Anterior cingulate cortex (tissue), 58 donors: ENCODE results near the gene RPL36AL.
"Not testable (repeated sequence)": the region's sequence is repeated elsewhere in the genome, so short reads cannot be mapped to it uniquely, and the experiment has no call there.

ENCODE experiments used
- DNase-seq, 58 donors: peaks; one replicate each; lab custom pipeline; 2025; lab: John Stamatoyannopoulos, UW

RPL36AL gene

DNA sequence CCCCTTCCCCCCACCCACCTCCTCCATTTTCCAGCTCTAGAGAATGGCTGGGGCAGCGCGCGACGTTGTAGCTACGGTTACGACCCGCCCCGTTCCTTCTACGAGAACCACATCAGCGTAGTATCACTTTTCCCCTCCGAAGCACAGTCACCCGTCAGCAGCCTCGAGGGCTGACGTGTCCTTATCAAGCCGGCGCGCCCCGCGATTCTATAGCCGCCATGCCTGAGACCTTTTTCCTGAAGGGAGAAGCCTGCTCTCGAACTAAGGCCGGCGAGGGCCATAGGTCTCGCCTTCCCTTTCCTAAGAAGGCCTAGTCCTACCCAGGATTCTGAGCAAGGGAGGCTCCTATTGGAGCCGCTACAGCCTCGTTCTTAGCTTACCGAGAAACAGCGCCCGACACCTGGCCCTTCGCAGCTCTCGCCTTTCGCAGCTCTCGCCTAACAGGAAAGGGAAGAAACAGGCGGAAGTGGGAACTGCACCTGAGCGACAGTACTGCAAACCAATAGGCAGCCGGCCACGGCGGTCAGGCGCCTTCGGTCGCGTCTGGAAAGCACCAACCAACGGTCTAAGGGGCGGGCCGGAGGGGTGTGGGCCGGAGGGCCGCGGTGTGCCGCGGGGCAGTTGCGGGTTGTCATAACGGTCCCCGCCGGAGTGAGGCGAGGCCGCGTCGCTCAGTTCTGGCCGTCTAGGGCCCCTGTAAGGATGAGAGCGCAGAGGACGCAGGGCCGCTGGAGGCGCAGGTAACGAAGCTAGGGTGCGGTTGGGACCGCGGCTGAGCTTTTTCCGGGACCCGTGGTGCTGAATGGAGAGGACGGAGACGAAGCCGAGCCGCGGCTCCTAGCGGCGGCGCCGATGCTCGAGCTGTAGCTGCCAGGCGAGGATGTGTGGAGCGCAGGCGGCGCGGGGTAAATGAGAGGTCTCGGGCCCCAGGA is at the start of gene RPL36AL, which contains the start of gene MGAT2:
RPL36AL (minus strand) TSS at position 445 of the 932 bp plus-strand sequence. CDS start 1,522 bp downstream, outside the sequence.
MGAT2 (plus strand) TSS at position 618 of the 932 bp plus-strand sequence. CDS start 470 bp downstream, outside the sequence.
- peak; percentile 79 to 99 (median 96) for DNase-seq

DNA sequence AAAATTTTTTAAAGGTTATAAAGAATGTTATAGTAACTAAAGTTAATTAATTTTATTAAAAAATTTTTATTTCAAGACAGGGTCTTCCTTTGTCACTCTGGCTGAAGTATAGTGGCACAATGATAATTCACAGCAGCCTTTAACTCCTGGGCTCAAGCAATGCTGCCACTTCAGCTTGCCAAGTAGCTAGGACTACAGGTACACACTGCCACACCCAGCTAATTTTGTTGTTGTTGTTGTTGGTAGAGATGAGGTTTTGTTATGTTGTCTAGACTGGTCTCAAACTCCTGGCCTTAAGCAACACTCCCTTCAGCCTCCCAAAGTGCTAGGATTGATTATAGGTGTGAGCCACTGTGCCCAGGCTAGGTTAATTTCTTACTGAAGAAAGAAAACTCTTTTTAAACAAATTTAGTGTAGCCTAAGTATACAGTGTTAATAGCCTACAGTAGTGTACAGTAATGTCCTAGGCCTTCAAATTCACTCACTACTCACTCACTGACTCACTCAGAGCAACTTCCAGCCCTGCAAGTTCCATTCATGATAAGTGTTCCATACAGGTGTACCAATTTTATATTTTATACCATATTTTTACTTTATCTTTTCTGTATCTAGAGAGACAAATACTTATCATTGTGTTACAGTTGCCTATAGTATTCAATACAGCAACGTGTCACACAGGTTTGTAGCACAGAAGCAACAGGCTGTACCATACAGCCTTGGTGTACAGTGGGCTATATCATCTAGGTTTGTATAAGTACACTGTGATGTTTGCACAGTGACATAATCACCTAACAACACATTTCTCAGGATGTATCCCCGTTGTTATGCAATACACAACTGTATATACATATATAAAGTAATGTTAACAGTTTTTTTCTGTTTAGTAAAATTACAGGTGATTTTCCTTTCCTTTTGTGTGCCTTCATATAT is 39.4 kb upstream of the RPL36AL start:
- no peak for DNase-seq

DNA sequence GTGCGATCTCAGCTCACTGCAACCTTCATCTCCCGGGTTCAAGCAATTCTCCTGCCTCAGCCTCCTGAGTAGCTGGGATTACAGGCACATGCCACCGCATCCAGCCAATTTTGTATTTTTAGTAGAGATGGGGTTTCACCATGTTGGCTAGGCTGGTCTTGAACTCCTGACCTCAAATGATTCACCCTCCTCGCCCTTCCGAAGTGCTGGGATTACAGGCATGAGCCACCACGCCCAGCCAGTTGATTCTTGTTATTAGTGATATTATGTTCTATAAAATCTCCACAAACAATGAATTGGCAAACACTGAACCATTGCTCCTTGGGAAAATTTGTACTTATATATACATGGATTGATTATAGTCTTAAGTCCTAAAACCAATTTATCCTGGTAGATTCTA is 37.1 kb upstream of the RPL36AL start:
- not testable (repeated sequence) for DNase-seq

DNA sequence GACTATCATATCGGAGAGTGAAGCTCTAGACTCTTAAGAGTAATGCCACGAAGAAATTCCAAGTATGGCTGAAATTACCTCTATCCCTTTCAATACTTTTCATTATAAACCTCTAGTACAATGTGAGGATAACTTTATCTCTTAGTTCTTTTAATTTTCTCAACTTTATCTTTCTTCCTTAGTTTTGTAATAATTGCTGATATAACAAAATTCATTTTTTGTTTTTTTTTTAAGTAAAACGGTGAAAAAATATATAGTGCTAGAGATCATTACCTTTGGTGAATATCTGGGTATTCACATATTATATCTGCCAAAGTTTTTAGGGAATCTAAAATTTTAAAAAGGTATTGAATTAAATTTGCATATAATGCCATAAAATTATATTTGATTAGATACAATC is 34.1 kb upstream of the RPL36AL start:
- no peak for DNase-seq

DNA sequence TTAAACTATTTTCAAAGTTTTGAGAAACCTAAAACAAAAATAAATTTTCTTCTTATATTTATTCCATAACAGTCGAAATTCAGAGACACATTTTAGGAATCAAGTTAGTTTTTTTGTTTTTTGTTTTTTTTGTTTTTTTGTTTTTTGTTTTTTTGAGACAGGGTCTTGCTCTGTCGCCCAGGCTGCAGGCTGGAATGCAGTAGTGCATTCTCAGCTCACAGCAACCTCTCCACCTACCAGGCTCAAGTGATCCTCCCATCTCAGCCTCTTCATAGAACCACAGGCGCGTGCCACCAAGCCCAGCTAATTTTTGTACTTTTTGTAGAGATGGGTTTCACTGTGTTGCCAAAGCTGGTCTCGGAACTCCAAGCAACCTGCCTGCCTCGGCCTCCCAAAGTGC is 33.1 kb upstream of the RPL36AL start:
- DNase-seq, result no peak

DNA sequence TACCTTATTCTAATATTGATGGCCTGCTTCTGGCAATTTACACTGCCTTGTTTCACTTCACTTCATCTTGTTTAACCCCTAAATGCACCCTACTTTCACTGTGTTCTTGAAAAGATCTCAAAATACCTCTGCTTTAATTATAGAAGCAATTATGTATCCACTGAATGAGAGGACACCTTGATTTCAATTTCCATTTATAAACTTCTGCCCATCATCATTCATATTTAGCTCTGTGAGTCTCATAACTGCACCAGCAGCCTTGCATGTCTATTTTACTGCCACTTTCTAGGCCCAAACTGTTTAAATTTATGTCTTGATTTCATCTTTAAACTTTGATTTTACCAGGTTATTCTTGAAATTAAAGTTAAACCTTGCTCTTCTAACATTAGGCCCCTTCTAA is 21.7 kb upstream of the RPL36AL start:
- no peak for DNase-seq

DNA sequence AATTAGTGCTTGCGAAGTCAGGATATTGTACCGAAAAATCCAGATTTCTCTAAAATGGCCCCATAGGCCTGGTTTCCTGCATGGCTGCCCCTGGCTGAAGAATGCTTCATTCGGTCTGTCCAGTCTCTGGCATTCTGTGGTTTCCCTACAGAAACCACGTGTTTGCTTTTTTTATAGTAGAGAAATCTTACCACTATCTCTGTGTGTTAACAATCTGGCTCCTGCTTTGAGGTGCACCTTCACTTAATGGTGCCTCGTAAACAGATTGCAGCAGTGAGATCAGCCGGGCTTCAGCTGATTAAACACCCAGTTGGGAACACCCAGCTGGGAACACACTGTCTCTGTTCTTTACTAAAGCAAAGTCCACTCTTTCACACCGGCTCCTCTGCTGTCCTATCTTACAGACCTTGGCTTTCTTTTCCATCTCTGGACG is 21.3 kb upstream of the RPL36AL start:
- peak in 7 of 58 donors; percentile 5 to 32 (median 12) for DNase-seq

DNA sequence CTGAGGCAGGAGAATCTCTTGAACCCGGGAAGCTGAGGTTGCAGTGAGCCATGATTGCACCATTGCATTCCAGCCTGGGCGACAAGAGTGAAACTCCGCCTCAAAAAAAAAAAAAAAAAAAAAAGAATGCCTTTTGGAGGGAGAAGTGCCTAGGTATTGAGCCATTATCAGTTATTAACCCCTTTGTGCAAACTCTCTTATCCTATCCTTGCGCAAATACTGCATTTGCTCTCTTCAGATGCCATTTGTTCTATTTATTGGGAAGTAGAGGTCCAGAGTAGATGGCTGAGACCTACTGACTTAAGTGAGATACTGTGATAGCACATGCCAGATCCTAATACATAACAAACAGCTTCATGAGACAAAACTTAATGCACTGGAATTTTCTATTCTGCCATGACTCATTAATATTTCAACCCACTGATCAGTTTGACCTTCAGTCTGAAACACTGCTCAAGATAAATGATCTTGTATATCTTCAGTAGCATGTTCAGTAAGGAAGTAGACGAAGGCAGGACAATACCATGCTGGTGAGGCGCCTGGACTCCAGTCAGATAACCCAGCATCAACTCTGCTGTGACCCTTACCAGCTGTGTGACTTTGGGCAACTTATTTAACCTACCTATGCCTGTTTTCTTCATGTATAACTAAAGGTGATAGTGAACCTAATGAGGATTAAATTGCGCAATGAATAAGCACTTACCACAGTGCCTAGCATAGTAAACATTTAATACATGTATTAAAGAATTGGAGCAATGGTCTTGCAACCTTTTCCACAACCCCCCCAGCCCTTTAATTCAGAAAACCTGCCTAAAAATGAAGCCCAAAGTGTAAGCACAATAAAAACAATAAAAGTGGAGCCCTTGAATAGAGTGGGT is 20.4 kb upstream of the RPL36AL start:
- no peak for DNase-seq

DNA sequence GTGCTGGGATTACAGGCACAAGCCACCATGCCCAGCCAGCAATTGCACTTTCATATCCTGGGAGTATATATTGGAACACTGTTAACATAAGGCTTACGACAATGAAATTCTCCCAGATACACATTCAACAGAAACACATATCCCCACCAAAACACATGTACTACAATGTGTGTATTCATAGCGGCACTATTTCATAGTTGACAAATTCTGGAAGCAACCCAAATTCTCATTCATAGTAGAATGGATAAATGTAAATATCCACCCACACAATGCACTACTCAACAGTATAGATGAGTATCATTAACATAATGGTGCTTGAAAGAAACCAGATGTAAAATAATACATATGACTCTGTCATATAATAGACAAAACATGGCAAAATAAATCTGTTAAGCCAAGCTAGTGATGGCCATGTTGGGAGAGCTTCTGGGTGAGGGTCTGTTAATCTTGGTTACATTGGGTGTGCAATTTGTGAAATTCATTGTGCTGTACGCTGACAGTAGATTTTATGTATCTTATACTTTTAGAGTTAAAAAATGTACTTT is 17.2 kb upstream of the RPL36AL start:
- DNase-seq, result no peak

DNA sequence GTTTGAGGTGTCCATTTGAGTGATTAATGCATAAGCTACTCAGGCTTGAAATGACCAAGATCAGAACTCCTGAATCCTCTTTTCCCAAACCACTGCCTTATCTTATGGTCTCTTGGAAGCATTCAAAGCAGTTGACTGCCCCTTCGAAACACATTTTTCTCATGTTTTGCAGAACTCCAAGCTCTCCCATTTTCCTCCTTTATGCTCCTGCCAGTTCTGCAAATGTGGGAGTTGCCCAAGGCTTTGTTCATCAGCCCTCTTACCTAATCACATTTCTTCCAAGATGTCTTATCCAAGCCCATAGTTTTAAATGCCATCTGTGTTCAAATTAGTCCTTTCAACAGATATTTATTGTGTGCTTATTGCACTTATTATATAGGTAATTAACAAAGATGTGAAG is 16.4 kb upstream of the RPL36AL start:
- DNase-seq, result no peak

DNA sequence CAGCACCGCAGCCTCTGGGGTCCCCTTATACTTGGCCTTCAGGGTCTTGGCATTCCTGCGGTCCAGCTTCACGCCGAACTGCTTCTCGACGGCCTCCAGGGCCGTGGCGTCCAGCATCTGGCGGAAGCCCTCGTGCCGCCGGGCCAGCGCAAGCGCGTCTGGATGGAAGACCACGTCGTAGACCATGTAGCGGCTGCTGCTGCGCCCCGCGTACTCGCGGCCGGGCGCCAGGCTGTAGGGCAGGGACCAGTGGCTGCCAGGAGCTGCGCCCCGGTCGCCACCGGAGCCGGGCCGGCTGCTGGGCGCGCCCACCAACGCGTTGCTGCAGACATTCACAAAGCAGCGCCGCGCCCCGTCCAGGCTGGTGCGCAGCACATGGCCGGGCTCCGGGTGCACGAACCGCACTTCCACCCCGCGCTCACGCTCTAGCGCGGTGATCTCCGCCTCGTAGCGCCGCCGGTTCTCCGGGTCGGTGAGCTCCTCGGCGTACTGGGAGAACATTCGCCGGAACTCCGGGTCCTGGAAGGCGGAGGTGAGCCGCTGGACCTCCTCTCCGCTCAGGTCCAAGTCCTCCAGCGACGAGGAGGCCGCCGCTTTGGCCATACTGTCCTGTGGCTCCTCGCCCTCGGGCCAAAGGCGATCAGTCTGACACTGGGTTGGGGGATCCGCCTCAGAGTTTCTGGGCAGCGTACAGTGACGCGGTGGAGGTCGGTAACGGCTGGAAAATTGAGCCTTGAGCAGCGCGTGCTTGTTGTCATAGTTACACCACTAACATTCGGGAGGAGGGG is 14.3 kb upstream of the RPL36AL start, which contains the start of gene DNAAF2:
DNAAF2 (minus strand) TSS at position 698 of the 788 bp plus-strand sequence; CDS start at position 603, 95 bp downstream.
- peak in 48 of 58 donors; percentile 10 to 76 (median 48) for DNase-seq

DNA sequence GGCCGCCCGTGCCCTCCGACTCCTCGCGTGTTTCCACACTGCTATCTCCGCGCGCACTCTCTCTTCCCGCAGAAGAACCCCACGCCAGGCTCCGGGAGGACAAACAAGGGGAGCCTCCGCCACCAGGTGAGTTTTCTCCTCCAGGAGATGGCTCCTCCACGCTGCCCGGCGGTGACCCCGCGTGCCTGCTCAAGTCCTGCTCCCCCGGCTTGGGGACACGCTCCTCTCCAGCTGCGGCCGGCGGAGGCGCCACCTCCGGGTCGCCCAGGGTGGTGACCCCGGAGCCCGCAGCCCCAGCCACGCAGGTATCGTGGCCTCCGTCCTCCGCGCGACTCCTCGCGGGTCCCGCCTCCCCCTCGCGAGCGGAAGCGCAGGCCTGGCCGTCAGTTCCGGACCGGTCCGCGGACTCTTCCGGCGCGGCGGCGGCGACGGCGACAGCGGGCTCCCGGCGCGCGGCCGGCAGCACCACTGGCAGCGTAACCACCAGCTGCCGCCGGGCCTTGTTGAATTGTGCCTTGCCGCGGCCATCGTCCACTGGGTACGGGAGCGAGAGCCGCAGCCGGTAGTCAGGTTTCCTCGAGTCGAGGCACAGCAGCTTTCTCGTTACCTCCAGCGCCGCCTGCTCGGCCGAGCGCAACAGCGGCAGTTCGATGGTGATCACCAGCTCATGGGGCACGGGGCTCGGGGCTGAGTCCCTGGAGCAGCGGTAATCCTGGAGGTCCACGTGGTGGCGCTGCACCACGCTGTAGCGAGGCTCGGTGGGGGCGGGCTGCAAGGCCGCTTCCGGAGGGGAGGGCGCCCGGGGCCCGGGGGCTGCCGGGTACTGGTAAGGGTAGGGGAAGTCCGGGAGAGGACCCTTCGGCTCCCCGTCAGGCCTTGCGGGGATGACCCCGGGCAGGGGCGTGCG is 13.5 kb upstream of the RPL36AL start:
- peak; percentile 40 to 96 (median 91) for DNase-seq

DNA sequence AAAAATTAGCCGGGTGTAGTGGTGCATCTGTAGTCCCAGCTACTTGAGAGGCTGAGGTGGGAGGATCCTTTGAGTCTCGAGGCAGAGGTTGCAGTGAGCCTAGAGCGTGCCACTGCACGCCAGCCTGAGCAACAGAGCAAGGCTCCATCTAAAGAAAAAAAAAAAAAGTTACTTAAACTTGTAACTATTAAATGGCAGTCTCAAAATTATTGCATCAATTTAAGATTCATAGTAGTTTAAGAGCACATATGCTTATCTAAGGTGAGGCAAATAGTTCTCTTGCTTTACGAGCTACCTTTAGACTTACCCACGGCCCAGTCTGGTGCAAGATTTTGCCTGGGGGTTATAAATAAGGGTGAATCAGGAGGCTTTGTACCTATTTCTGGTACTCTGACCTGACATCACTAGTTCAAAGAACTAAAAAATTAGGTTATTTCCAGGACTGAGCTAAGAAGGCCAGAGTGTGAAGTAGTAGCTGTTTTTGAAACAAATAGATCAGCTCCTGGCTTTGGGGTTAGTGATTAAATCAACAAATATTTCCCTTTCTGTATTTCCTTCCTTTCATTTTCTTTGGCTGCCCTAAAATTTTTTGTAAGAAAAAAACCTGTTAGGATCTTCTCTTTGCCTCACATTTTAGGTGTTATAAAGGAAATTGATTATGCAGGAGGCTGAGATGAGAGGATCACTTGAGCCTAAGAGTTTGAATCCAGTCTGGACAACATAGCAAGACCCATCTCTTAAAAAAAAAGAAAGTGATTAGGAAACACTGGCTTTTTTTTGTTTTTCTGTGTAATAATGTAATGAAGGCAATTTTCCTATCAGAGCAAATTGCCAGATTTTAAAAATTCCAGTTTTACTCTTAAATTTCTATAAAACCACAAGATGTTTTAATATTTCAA is 3.8 kb upstream of the RPL36AL start:
- no peak for DNase-seq

DNA sequence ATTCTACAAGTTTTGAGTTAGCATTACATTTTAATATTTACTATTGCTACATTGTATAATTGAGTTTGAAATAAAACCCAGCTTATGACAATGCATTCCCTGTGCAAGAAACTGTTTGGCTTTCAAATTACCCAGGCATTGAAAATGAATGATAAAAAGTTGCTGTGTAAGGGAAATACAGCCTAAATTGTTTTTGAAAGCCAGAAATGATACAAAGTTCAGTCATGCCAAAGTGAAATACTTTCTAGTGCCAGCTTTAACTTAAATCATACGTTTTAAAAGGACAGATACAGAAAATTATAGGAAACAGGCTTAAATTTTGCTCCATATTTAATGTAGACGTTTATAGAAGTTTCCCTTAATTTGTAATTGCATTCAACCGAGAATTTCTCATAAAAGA is 3.0 kb upstream of the RPL36AL start:
- no peak for DNase-seq

DNA sequence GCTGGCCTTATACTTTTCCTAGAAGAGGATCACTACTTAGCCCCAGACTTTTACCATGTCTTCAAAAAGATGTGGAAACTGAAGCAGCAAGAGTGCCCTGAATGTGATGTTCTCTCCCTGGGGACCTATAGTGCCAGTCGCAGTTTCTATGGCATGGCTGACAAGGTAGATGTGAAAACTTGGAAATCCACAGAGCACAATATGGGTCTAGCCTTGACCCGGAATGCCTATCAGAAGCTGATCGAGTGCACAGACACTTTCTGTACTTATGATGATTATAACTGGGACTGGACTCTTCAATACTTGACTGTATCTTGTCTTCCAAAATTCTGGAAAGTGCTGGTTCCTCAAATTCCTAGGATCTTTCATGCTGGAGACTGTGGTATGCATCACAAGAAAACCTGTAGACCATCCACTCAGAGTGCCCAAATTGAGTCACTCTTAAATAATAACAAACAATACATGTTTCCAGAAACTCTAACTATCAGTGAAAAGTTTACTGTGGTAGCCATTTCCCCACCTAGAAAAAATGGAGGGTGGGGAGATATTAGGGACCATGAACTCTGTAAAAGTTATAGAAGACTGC is 1.7 kb upstream of the RPL36AL start:
- no peak for DNase-seq
